Nephron (organoid): ENCODE measurements around the gene ODC1.

Source experiments
- H3K27ac Mint-ChIP-seq, 3 experiments: 2 replicates each; pipeline ENCODE4 v1.8.0; 2020; ENCODE audit warnings: mixed read lengths in 3 of 3, mild to moderate bottlenecking in 2 of 3, moderate library complexity in 1 of 3
- H3K27me3 Mint-ChIP-seq: 2 replicates; pipeline ENCODE4 v1.8.0; 2021; ENCODE audit warnings: low read depth, mild to moderate bottlenecking, moderate library complexity, mixed read lengths
- H3K36me3 Mint-ChIP-seq: 2 replicates; pipeline ENCODE4 v1.8.0; 2020; ENCODE audit warnings: low read depth, mixed read lengths
- H3K4me1 Mint-ChIP-seq: 2 replicates; pipeline ENCODE4 v1.8.0; 2020; ENCODE audit warnings: mixed read lengths
- H3K4me3 Mint-ChIP-seq, 3 experiments: 2 replicates each; pipeline ENCODE4 v1.8.0; 2020; ENCODE audit warnings: mild to moderate bottlenecking in 3 of 3, mixed read lengths in 3 of 3, moderate library complexity in 2 of 3
- H3K9me3 Mint-ChIP-seq: 2 replicates; pipeline ENCODE4 v1.8.0; 2020; ENCODE audit warnings: mixed read lengths
- TF ChIP-seq, protein P1 (sequence below), 3 experiments: fragments of 200-600 bp; sonication (generic); IDR thresholded peaks; one replicate each; pipeline ENCODE4 v1.5.0; 2021; ENCODE audit warnings: antibody characterized with exemption in 3 of 3; ENCODE audit not compliant: unreplicated experiment in 3 of 3

Gene ODC1

DNA sequence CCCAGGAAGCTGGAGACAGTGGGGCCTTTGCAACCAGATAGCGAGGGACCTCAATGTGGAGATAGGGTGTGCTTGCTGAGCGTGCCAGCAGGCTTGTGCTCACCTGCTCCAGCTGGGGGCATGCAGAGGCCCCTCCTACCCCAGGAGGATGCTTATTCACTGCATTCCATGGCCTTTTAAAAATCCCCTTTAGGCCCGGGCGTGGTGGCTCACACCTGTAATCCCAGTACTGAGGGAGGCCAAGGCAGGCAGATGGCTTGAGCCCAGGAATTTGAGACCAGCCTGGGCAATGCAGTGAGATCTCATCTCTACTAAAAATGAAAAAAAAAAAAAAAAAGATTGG, 54.5 kb downstream of the ODC1 start:
- TF ChIP-seq, protein P1, sequence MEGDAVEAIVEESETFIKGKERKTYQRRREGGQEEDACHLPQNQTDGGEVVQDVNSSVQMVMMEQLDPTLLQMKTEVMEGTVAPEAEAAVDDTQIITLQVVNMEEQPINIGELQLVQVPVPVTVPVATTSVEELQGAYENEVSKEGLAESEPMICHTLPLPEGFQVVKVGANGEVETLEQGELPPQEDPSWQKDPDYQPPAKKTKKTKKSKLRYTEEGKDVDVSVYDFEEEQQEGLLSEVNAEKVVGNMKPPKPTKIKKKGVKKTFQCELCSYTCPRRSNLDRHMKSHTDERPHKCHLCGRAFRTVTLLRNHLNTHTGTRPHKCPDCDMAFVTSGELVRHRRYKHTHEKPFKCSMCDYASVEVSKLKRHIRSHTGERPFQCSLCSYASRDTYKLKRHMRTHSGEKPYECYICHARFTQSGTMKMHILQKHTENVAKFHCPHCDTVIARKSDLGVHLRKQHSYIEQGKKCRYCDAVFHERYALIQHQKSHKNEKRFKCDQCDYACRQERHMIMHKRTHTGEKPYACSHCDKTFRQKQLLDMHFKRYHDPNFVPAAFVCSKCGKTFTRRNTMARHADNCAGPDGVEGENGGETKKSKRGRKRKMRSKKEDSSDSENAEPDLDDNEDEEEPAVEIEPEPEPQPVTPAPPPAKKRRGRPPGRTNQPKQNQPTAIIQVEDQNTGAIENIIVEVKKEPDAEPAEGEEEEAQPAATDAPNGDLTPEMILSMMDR (IDR thresholded peaks at IDR 0.05; ENCODE audit: unreplicated experiment in 3 of 3): no peak
- Mint-ChIP-seq H3K36me3 (no peaks in the 10 kb centered on the region), H3K9me3 (no peaks in the 10 kb centered on the region), H3K27ac (no peak overlapping the region), H3K4me3 (no peak overlapping the region), H3K4me1 (peaks cover 5% of the 10 kb centered on the region), H3K27me3 (peaks cover 3% of the 10 kb centered on the region)

DNA sequence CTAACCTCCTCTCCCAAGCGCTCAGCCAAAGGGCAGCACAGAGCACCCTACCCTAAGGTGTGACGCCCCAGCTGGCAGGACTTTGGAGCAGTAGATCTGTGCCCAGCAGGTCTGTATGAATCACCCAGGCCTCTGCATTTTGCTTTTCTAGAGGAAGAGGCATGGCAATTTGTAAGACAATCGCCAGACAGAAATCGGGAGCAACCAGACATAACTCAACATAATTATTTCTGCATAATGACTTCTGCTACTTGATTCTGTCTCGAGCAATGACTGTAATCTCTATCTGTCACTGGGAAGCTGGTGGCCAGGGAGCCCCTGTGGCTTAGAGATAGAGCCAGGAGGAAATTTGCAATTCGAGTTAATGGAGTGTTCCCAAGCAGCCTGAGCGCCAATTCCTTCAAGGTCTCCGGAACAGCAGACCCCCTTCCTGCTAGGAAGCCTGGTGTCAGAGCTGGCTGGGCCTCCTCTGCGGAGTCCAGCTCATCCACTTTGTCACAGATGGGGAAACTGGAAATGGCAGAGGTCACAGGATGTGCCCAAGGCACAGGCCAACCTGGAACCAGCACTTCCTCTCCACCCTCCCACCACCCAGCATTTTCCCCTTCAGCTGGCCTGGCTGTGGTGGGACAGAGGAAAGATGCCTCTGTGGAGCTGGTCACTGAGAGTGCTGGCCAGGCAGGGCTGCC, 55.0 kb downstream of the ODC1 start:
- Mint-ChIP-seq H3K36me3 (no peaks in the 10 kb centered on the region), H3K9me3 (no peaks in the 10 kb centered on the region), H3K4me3 (no peak overlapping the region), H3K27me3 (peaks cover 3% of the 10 kb centered on the region), H3K4me1 (peaks cover 5% of the 10 kb centered on the region), H3K27ac (no peak overlapping the region)
- TF ChIP-seq, protein P1 (IDR thresholded peaks at IDR 0.05; ENCODE audit: unreplicated experiment in 3 of 3): no peak

DNA sequence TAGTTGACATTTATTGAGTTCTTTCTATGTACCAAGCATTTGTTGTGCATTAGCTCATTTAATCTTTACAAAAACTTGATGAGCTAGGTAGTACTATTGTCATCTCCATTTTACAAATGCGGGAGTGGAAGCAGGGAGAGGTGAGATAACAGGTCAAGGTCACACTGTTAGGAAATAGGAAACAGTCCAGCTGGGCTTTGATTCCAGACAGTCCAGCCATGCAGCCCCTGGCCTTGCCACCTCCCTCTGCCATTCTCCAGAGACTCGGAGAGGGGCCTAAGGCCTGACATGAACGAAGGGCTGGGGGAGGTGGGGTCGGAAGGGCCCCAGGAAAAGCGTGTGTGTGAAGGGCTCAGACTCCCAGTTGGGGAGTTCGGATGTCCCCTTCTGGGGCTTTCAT, 55.6 kb downstream of the ODC1 start:
- Mint-ChIP-seq H3K27ac (no peak overlapping the region), H3K36me3 (no peaks in the 10 kb centered on the region), H3K9me3 (no peaks in the 10 kb centered on the region), H3K4me3 (no peak overlapping the region), H3K4me1 (peaks cover 5% of the 10 kb centered on the region), H3K27me3 (peaks cover 4% of the 10 kb centered on the region)
- TF ChIP-seq, protein P1 (IDR thresholded peaks at IDR 0.05; ENCODE audit: unreplicated experiment in 3 of 3): no peak

DNA sequence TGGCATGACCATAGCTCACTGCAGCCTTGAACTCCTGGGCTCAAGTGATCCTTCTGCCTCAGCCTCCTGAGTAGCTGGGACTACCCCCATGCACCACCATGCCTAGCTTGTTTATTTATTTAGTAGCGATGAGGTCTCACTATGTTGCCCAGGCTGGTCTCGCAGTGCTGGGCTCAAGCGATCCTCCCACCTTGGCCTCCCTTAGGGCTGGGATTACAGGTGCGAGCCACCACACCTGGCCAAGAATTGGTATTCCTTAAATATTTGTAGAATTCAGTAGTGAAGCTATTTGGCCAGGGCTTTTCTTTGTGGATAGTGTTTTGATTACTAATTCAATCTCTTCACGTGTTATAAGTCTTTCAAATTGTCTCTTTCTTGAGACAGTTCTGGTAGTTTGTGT, 56.0 kb downstream of the ODC1 start:
- Mint-ChIP-seq H3K27ac (no peak overlapping the region), H3K4me1 (peaks cover 5% of the 10 kb centered on the region), H3K9me3 (no peaks in the 10 kb centered on the region), H3K27me3 (peaks cover 6% of the 10 kb centered on the region), H3K36me3 (no peaks in the 10 kb centered on the region), H3K4me3 (no peak overlapping the region)
- TF ChIP-seq, protein P1 (IDR thresholded peaks at IDR 0.05; ENCODE audit: unreplicated experiment in 3 of 3): no peak

DNA sequence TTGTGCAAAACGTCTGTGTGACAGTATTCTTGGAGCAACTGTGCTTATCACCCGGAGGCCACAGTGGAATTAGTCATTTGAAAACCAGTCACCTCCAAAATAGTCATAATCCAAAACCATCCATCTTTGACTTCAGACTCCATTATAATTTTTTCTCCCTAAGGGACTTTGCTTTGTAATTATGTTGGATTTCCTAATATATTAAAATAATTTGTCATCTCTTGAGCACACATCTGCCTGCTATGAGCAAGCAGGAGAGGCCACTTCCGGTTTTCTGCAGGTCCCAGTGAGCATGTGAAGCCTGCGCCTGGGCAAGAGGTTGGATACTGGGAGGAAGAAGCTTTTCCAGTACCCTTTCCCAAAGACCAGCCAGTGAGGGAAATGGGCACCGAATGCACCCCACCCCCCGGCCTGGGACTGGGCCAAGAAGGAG, 57.7 kb downstream of the ODC1 start:
- Mint-ChIP-seq H3K4me3 (no peak overlapping the region), H3K4me1 (peaks cover 13% of the 10 kb centered on the region), H3K9me3 (no peaks in the 10 kb centered on the region), H3K36me3 (no peaks in the 10 kb centered on the region), H3K27ac (no peak overlapping the region), H3K27me3 (peaks cover 10% of the 10 kb centered on the region)
- TF ChIP-seq, protein P1 (IDR thresholded peaks at IDR 0.05; ENCODE audit: unreplicated experiment in 3 of 3): no peak
